ENCODE measurements around the gene ZNF597.
"Not testable (repeated sequence)": the region's sequence is repeated elsewhere in the genome, so short reads cannot be mapped to it uniquely, and the experiment has no call there.

ZNF597 gene

GRCh38 chr16:3475604-3476375 lies 32.5 kb upstream of the ZNF597 start:
- no peak for DNase-seq

GRCh38 chr16:3474870-3475269 lies 31.6 kb upstream of the ZNF597 start:
- not testable (repeated sequence) for DNase-seq

- DNase-seq = no peak
Observed at GRCh38 chr16:3474136-3474779, 31.0 kb upstream of the ZNF597 start.

- DNase-seq = not testable (repeated sequence)
Observed at GRCh38 chr16:3473596-3473943, 30.3 kb upstream of the ZNF597 start.

GRCh38 chr16:3472878-3473595 lies 29.7 kb upstream of the ZNF597 start:
- DNase-seq = no peak

GRCh38 chr16:3471518-3472176 lies 28.3 kb upstream of the ZNF597 start:
- DNase-seq = no peak

- no peak for DNase-seq
Observed at GRCh38 chr16:3470723-3471122, 27.4 kb upstream of the ZNF597 start.

GRCh38 chr16:3469736-3470135 lies 26.4 kb upstream of the ZNF597 start:
- DNase-seq = no peak

GRCh38 chr16:3468501-3468900 lies 25.2 kb upstream of the ZNF597 start:
- no peak for DNase-seq

GRCh38 chr16:3467921-3468320 lies 24.6 kb upstream of the ZNF597 start:
- DNase-seq = no peak

GRCh38 chr16:3467182-3467581 lies 23.9 kb upstream of the ZNF597 start:
- no peak for DNase-seq

GRCh38 chr16:3465911-3466584 lies 22.7 kb upstream of the ZNF597 start:
- DNase-seq = no peak

GRCh38 chr16:3465301-3465700 lies 22.0 kb upstream of the ZNF597 start:
- no peak for DNase-seq

GRCh38 chr16:3461151-3461550 lies 17.8 kb upstream of the ZNF597 start:
- DNase-seq = no peak

GRCh38 chr16:3460585-3460984 lies 17.3 kb upstream of the ZNF597 start:
- no peak for DNase-seq

- no peak for DNase-seq
Observed at GRCh38 chr16:3460121-3460520, 16.8 kb upstream of the ZNF597 start.

GRCh38 chr16:3459401-3460090 lies 16.2 kb upstream of the ZNF597 start:
- no peak for DNase-seq

- no peak for DNase-seq
Observed at GRCh38 chr16:3458852-3459361, 15.6 kb upstream of the ZNF597 start.

- DNase-seq = no peak
Observed at GRCh38 chr16:3458278-3458851, 15.1 kb upstream of the ZNF597 start.

GRCh38 chr16:3457434-3458252 lies 14.3 kb upstream of the ZNF597 start:
- peak; percentile 88 for DNase-seq

Data from activated gamma-delta T cell (primary cell).